GM21529 (cell line): ENCODE measurements around the gene SLIT3.
"Not testable (repeated sequence)": the region's sequence is repeated elsewhere in the genome, so short reads cannot be mapped to it uniquely, and the experiment has no call there.

Experiments used
- ATAC-seq: cut with Tn5 transposase; IDR thresholded peaks from one replicate; pipeline ENCODE4 v1.9.1; 2021; ENCODE audit not compliant: unreplicated experiment

Gene SLIT3

DNA sequence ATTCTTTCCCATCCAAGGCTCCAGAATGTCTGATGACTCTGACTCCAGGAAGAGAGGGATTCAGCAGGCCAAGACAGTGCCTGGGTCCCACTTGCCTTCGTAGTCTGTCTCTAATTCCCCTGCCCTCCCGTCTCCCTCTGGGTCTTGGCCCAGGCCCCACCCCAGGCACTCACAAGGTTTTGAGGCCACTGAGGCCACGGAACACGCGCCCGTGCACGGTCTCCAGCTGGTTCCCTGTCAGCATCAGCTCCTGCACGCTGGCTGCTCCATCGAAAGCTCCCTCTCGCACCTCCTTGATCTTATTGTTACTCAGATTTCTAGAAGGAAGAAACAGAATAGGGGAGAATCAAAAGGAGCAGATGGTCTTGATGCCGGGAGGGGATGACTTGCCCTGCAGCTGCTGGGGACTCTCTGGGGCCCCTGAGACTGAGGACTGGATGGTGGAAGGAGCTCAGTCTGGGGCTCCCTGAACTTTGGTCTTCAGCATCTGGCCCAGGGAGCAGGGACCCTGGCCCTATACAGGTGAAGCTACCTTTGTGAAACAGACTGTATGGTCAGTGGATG lies 547.2 kb downstream of the SLIT3 start:
- ATAC-seq: no peak

DNA sequence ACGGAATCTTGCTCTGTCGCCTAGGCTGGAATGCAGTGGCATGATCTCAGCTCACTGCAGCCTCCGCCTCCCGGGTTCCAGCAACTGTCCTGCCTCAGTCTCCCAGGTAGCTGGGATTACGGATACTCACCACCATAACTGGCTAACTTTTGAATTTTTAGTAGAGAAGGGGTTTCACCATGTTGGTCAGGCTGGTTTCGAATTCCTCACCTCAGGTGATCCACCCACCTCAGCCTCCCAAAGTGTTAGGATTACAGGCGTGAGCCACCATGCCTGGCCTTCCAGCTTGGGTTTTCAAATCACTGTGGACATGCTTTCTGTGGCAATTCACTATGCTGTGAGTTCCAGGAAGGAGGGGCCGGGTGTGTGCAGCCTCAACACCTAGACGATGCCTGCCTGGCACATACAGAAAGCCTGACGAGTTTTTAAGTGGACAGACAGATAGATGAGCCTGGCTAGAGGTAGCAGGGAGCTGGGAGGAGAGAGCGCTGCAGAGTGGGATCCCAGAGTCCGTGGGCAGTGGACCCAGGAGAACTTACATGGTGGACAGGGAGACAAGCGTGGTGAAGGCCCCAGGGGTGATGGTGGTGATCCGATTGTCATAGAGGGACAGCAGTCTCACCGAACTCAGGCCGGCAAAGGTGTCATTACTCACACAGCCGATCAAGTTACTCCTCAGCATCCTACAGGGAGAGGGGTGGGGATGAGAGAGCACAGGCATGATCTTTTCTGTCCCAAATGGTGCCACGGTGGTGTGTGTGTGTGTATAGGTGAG lies 548.3 kb downstream of the SLIT3 start:
- no peak for ATAC-seq

DNA sequence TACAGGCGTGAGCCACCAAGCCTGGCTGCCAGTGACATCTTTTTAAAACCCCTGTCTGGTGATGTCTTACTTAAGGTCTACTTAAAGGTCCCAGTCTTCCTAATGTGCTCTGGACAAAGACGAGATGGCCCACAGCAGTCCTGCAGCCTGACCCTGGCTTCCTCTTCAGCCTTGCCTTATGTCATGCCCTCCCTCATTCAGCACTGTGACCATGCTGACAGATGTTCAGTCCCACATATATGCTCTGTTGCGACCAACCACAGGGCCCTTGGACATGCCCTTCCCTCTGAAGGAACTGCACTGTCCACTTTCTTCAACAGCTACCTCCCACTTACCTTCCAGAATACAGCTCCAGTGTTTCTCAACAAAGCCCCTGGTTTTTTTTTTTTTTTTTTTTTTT lies 548.9 kb downstream of the SLIT3 start:
- no peak for ATAC-seq

DNA sequence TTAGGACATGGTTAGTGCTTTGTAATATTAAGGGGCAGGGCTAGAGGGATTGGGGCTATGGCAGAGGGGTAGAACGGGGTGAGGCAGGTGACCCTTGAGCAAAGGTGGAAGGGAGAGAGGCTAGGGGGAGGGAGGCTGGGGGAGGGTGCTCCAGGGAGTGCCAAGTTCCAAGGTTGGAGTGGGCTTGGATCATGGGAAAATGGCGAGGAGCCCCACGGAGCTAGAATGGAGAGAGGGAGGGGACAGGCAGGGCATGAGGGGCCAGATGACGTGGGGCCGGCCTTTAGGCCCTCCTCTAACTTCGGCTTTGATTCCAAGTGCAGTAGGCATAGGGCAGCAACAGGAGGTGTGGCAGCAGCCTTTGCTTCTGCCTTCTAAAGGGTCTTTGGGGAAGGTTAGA lies 550.0 kb downstream of the SLIT3 start:
- ATAC-seq: no peak

DNA sequence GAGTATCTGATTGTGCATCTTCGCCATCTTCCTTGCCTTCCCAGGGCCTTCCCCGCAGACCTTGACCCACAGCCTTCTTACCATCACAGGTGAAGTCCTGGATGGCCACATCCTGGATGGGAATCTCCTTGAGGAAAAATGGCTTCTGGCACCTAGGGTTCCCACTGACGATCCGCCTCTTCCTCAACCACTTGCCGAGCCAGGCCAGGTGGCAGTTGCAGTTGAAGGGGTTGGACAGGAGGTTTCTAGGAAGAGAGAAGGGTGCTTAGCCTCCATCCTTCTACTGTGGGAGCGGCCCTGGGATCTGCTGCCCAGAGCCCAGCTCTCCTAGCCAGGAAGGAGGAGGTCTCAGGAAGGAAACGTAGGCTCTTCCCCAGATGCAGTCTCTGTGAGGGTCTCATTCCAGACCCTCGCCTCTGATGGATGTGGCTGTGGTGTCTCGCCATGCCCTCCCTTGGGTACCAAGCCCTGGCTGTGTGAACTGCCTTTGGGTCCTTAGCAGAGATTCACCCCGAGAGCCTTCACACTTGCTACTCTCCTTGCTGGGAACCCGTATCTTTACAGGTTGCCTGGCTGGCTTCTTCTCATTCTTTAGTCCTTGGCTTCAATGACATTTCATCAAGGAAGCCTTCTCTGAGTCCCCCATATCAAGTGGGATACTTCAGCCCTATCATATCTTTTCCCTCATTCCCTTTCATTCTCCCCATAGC lies 551.4 kb downstream of the SLIT3 start:
- ATAC-seq: no peak

DNA sequence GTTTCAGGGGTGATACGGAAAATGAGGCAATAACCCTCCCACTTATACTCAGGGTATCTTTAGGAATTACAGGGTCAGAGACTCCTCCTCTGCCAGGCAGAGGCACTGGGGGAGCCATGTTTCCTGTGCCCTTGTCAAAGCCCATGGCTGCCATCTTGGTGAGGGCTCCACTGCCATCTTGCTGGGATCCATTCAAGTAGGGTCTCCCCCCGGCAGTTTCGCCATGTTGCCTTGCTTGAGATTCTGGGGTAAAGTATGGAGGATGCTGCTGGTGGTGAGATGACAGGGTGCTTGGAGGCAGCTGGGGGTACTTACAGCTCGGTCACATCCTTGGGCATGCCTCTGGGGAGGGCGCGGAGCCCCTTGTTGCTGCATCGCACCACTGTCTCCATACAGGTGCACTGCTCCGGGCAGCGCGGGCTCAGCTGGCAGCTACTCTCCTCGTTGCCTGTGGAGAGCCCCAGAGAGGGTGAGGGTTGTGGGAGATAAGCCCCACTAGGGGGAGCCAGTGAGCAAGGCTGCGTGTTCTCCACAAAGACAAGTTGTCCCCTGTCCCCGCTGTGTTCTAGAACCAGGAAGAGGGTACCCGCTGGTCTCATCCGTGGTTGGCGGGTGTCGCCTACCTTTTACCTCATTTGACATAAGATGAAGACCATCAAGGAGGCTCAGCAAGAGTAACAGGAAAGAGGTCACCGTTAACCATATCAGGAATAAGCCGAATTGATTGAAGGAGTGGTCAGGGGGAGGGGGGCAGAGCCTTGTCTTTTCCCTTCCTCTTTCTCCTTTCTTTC lies 552.8 kb downstream of the SLIT3 start:
- ATAC-seq: no peak

DNA sequence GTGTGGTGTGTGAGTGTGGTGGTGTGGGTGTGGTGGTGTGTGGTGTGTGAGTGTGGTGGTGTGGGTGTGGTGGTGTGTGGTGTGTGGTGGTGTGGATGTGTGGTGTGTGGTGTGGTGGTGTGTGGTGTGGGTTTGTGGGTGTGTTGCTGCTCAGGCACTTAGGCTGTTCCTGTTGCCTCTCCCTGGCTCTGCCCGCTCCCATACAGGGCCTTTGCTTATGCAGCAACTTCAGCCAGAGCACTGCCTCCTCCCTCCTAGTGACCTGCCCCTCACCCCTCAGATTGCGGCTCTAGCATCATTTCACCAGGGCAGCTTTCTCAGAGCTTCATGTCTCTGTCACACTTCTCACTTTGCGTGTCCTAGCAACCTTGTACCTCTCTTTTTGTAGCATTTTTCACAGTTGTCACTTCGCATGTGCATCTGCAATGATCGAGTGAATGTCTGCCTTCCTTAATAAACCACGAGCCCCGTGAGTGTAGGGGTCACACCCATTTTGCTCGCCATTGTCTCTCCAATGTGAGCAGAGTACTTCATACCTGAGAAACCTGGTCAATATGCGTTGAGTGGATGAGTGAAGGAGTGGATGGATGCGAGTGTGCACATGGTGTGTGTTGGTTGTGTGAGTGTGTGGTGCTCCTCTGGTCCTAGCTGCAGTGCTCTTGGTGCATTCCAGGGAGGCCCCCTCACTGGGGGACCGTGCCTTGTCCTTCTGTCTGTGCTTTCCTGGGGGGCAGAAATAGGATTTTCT lies 553.9 kb downstream of the SLIT3 start:
- no peak for ATAC-seq

DNA sequence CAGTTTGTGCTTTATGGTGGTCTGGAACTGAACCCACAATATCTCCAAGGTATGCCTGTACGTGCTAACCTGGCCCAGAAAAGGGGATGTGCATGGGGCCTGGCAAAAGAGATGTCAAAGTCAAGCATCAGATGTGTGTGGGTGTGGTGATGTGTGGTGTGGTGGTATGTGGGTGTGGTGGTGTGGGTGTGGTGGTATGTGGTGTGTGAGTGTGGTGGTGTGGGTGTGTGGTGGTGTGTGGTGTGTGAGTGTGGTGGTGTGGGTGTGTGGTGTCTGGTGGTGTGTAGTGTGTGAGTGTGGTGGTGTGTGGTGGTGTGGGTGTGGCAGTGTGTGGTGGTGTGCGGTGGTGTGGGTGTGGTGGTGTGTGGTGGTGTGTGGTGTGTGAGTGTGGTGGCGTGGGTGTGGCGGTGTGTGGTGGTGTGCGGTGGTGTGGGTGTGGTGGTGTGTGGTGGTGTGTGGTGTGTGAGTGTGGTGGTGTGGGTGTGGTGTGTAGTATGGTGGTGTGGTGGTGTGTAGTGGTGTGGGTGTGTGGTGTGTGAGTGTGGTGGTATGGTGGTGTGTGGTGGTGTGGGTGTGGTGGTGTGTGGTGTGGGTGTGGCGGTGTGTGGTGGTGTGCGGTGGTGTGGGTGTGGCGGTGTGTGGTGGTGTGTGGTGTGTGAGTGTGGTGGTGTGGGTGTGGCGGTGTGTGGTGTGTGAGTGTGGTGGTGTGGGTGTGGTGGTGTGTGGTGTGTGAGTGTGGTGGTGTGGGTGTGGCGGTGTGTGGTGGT lies 554.6 kb downstream of the SLIT3 start:
- not testable (repeated sequence) for ATAC-seq

DNA sequence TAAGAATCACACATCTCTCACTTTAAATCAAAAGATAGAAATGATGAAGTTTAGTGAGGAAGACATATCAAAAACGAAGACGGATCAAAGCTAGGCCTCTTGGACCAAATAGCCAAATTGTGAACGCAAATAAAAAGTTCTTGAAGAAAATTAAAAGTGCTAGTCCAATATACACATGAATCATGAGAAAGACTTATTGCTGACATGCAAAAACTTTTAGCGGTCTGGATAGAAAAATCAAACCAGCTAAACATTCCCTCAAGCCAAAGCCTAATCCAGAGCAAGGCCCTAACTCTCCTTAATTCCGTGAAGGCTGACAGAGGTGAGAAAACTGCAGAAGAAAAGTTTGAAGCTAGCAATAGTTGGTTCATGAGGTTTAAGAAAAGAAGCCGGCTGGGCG lies 557.3 kb downstream of the SLIT3 start:
- ATAC-seq: no peak

DNA sequence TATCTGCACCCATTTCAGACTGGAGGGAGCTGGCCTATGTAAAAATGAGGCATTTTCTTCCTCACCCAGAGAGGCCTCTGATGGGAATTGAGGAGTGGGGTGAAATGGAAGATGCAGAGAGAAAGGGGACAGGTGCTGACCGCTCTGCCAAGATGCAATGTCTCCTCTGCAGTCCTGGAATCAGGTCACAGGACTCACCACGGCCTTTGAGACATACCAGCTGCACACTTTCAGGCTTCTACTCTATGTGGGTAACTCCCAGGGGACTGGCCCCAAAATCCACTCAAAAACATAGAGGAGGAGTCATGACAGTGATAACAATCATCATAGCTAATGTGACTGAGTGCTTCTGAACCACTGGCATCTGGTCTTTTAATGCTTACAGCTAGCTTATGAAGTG lies 558.6 kb downstream of the SLIT3 start:
- ATAC-seq: not testable (repeated sequence)

DNA sequence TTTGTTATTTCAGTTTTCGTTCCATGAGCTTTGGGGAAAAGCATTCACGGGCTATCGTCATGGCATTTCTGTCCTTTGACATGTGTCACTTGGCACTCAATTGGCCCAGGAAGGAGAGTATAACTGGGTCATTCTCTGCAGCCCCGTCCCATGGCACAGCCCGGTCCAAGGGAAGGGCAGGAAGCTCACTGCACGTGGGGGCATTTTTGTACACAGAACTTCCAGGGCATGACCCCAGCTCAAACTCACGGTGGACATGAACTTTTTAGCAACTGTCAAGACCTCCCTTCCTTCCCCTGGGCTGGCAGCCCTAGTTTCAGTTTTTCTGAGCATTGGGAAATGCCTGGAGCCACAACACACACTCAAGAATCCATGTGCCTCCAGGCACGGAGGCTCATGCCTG lies 560.1 kb downstream of the SLIT3 start:
- no peak for ATAC-seq

DNA sequence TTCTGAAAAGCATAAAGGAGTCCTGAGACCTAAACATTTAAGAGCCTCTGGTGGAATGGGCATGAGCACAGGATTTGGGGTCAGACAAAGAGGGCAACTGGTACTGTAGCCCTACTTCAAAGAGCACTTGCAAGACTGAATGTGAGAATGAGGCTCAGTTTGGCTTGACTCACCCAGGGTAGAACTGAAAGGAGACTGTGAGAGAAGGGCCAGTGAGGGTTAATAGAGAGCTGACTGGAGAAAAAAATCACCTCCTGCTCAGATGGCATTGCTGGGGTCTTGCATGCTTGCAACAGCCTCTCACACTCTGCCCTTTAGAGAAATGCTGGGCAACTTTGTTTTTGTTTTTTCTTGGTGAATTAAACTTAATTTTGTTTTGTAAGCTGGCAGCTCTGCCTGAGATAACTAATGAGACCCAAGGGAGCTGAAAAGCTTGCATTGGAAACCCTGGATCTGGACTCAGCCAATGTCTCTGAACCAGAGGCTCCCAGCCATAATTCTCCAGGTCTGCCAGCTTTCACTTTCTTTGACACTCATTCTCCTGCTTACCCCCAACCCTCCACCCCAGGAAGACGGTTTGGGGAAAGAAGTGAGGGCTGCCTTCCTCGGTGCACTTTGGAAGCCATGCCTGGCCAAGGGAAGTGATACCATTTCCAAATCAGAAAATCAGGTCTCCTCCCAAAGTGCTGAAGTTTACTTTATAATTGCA lies 560.7 kb downstream of the SLIT3 start:
- ATAC-seq: no peak

DNA sequence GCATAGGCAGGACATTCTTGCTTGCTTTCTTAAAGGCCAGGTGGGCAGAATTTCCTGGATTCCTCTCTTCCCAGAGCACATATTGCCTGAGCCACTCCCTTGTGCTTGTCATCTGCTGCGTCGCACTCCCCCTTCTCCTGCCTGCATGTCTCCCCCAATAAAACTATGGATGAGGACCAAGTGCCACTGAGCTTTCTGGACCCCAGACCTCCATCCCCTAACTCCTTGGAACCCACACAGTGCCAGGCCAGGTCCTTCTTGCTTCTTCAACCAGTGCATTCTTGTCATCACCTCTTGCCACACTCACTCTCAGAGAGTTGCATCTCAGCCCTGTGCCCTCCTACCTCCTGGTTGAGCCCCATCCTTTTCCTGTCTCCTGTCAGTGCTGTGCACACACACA lies 563.9 kb downstream of the SLIT3 start:
- ATAC-seq: no peak

DNA sequence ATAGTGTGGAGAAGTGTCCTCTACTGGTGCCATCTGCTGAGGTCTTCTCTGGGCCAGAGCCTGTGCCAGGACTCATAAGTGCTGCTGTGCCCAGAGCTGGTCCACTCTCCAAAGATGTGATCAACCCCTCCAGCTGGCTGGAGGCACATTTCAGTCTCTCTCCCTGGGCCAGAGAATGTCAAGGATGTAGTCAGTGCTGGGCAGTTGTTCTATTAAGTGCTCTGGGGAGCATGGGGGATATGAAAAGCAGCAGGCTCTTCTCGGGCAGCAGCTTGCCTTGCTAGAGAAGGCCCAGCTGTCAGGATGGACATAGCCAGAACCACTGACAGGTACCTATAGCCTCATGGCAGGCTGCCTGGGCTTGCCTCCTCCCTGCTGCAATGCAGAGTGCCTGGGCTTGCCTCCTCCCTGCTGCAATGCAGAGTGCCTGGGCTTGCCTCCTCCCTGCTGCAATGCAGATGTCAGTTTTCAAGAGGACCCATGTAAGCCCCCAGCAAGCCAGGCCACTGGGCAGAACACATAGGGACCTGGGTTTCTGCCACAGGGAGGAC lies 564.6 kb downstream of the SLIT3 start:
- ATAC-seq: no peak

DNA sequence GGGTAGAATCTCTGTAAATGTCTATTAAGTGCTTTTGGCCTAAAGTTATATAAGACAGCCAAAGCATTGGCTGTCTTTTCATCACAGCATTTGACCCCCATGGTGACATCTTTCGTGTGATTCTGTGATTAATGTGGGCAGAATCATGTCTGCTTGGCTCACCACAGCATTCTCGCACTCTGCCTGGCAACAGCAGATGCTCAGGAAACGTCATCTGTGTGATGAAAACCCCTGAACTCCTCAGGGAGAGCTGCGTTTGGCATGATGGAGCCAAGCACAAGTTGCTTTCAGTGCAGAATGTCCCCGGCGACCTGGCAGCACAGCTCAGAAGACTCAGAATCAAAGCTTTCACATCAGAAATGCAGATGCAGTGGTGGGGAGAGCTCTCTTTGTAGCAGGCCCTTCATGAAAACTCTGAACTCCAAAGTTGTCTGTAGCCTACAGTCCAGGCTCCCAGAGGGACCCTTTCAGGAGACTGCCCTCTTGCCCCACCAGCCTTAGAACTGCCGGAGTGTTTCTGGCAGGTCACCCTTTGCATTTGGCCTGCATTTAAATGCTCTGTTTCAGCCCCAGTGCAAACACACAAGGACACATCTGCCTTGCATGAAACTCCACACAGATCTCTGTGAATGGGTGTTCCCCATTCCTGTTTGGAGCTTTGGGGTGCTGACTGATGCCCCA lies 566.2 kb downstream of the SLIT3 start:
- ATAC-seq: peak; percentile 87

DNA sequence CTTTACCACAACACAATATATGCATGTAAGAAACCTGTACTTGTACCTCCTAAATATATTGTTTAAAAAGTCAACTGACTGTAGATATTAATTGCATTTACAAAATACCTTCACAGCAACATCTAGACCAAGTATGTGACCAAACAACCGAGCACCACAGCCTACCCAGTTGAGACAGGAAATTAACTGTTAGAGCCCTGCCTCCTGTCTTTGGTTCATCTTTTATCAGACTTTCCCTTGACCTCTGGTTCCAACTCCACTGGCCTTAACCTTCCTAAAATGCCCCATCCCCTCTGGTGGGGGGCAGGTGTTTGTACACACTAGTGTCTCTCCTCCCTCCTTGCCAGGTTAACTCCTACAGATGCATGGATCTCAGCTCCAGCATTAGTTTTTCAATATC lies 566.8 kb downstream of the SLIT3 start:
- ATAC-seq: no peak

DNA sequence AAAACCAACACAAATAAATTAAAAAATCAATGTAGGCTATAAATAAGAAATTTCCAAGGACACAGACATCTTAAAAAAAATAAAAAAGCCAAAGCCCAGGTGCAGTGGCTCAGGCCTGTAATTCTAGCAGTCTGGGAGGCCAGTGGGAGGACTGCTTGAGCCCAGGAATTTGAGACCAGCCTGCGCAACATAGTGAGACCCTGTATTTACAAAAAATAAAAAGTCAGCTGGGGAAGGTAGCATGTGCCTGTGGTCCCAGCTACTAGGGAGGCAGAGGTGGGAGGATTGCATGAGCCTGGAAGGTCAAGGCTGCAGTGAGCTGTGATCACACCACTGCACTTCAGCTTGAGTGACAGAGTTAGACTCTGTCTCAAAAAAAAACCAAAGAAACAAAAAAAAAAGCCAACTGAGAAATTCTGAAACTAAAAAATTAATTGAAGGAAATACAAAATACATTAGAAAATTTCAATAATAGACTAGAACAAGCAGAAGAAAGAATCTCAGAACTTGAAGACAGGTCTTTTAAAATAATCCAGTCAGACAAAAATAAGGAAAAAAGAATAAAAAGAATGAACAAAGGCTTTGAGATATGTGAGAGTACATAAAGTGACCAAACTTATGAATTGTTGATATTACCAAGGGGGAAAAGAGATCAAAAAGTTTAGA lies 572.3 kb downstream of the SLIT3 start:
- no peak for ATAC-seq

DNA sequence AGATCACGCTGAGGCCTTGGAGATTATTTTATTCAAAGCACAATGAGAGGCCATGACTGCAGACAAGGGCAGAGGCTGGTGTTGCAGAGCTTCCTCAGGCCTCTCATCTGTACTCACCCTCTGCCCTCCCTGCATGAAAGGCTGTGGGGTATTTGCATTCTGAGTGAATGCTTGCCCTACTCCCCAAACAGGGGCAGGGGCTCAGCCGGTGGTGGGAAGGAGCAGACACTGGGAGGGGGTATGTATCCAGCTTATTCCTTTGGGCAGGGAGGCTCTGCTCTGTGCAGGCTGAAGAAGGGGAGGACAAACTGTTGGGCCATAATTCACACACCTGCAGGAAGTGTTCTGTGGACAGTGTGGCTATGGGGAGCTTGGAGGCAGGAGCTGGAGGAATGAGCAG lies 573.4 kb downstream of the SLIT3 start:
- ATAC-seq: no peak
